Adipocyte (in vitro differentiated cells): ENCODE results near the gene CDH23.

Experiments used
- DNase-seq: peaks from one replicate; pipeline ENCODE4 v3.0.0-alpha.2; 2015; ENCODE audit warnings: low read depth
- H3K27me3 ChIP-seq: replicated peaks from 2 replicates; pipeline ENCODE4 v1.7.0; 2013; ENCODE audit warnings: mild to moderate bottlenecking, low read length, moderate library complexity; ENCODE audit not compliant: control insufficient read depth, insufficient read depth
- H3K36me3 ChIP-seq: 2 replicates; pipeline ENCODE4 v1.7.0; 2013; ENCODE audit warnings: low read length, mild to moderate bottlenecking, moderate library complexity; ENCODE audit not compliant: control insufficient read depth, insufficient read depth, severe bottlenecking
- H3K4me1 ChIP-seq: 2 replicates; pipeline ENCODE4 v1.7.0; 2013; ENCODE audit warnings: mild to moderate bottlenecking, low read length, moderate library complexity; ENCODE audit not compliant: control insufficient read depth, insufficient read depth
- H3K4me3 ChIP-seq: 2 replicates; pipeline ENCODE4 v1.7.0; 2013; ENCODE audit warnings: mild to moderate bottlenecking, low read length, moderate library complexity
- H3K9ac ChIP-seq: 2 replicates; pipeline ENCODE4 v1.7.0; 2013; ENCODE audit warnings: mild to moderate bottlenecking, low read length, moderate library complexity
- H3K9me3 ChIP-seq: 2 replicates; pipeline ENCODE4 v1.7.0; 2013; ENCODE audit warnings: mild to moderate bottlenecking, low read length, moderate library complexity; ENCODE audit not compliant: control insufficient read depth

The CDH23 gene

DNA sequence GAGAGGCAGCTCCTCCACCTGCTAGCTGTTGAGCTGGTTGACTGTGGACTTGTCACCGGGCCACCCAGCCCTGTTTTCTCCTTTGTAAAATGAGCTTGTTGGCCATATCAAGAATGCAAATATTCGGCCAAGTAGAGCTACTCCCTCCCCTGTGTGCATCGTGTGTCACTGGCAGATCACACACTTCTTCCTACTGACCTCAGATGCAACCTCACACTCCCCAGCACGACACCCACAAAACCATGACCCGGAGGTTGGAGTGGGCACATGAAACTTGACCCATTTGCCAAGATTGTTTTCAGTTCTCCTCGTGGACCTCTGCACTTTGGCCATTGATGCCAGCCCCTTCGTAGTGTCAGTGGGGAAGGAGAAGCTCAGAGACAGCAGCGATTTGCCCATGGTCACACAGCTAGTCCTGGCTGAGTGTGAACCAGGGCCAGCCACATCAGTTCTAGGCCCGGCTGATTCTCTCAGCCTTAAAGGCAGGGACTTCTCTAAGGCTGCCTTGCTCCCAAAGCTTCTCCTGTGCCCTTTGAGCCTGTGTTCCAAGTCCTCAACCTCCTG, 101.1 kb downstream of the CDH23 start:
- H3K4me3 ChIP-seq, result no peak overlapping the region
- no peak for DNase-seq
- no peaks in the 10 kb centered on the region for H3K9me3 ChIP-seq
- peaks cover 49% of the 10 kb centered on the region for H3K27me3 ChIP-seq
- H3K36me3 ChIP-seq, result no peaks in the 10 kb centered on the region
- H3K4me1 ChIP-seq, result no peaks in the 10 kb centered on the region
- no peak overlapping the region for H3K9ac ChIP-seq

DNA sequence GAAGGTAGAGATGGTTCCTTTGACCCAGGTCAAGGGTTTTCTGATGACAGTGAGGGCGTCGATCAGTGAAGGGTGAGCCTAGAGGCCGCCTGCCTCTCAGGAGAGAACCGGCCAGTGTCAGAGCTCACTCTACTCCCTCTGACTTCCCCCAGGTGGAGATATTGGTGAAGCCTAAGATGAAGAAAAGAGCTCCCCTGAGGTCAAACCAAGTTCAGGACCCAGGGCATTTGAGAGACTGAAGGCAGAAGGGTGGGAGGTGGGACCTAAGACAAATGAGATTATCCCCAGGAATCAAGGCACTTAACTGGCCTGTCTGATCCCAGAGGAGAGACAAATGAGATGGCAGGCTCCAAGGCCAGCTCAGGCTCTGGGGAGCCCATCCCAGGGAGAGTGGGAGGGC, 104.7 kb downstream of the CDH23 start:
- H3K4me3 ChIP-seq, result no peak overlapping the region
- H3K9ac ChIP-seq, result no peak overlapping the region
- no peaks in the 10 kb centered on the region for H3K36me3 ChIP-seq
- H3K9me3 ChIP-seq, result no peaks in the 10 kb centered on the region
- H3K4me1 ChIP-seq, result no peaks in the 10 kb centered on the region
- DNase-seq, result no peak
- H3K27me3 ChIP-seq, result peaks cover 51% of the 10 kb centered on the region

DNA sequence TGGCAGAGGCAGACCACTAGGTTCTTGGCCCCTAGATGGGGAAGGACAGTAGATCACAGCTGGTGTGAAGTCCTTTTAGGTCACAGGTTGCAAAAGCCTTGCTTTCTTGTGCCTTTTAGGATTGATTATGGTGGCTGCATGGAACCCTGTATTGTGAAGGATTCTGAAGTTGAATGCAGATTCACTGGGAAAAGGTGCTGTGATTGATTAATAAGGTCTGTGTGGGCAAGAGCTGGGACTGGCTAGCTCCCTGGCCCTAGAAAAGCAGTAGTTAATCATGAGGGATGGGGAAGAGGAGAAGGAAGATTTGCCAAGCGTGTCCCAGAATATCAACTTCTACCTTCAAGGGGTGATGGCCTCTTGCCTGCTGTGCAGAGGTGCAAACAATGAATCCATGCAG, 105.5 kb downstream of the CDH23 start:
- H3K36me3 ChIP-seq, result no peaks in the 10 kb centered on the region
- no peaks in the 10 kb centered on the region for H3K4me1 ChIP-seq
- DNase-seq, result no peak
- no peak overlapping the region for H3K9ac ChIP-seq
- H3K27me3 ChIP-seq, result peaks cover 46% of the 10 kb centered on the region
- no peaks in the 10 kb centered on the region for H3K9me3 ChIP-seq
- H3K4me3 ChIP-seq, result no peak overlapping the region

DNA sequence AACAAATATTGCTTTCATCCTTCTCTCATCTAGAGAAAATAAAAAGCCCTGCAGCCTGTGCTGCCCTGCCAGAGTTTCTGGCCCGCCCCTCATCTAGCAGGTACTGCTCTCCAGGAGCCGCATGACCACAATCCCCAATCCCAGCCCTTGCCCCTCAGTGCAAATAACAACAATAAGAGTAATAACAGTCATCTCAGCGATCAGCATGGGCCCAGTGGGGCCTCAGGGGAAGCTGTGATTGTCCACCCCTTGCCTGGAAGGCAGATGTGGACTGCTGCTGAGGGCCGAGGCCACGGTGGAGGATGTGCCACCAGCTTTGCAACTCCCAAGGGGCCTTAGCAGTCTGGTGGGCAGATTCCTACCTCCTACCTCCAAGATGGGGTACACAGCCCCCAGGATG, 106.1 kb downstream of the CDH23 start:
- Histone ChIP-seq H3K4me1 (no peaks in the 10 kb centered on the region), H3K4me3 (no peak overlapping the region), H3K27me3 (peaks cover 40% of the 10 kb centered on the region), H3K36me3 (no peaks in the 10 kb centered on the region), H3K9me3 (no peaks in the 10 kb centered on the region), H3K9ac (no peak overlapping the region)
- no peak for DNase-seq

DNA sequence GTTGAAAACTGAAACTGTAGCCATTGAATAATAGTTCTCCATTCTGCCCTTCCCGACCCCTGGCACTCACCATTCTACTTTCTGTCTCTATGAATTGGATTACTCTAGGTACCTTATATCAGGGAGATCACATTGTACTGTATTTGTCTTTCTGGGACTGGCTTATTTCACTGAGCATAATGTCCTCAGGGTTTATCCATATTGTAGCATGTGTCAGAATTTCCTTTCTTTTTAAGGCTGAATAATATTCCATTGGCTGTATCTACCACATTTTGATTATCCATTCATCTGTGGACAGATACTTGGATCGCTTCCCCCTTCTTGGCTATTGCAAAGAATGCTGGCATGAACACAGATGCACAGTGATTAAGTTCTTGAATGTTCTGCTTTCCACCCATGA, 107.4 kb downstream of the CDH23 start:
- Histone ChIP-seq H3K27me3 (peaks cover 35% of the 10 kb centered on the region), H3K4me3 (no peak overlapping the region), H3K36me3 (no peaks in the 10 kb centered on the region), H3K9me3 (no peaks in the 10 kb centered on the region), H3K4me1 (no peaks in the 10 kb centered on the region), H3K9ac (no peak overlapping the region)
- no peak for DNase-seq

DNA sequence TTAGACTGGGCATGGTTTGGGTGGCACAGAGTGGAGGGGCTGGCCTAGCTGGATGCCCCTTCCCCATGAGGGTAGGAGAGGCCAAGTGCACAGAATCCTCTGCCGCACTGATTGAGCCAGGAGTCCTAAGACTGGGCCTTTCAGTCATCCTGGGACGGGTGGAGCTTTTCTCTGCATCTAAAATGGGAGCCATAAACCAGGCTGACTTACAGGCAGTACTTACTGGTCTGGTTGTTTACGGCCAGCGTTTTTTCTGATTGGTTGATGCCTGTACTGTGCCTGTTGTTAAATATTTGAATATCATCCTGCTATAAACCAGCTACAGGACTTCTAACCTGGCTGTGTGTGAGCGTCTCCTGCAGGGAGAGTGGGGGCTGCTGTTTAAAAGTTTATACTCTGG, 107.8 kb downstream of the CDH23 start:
- Histone ChIP-seq H3K9ac (no peak overlapping the region), H3K9me3 (peaks cover 3% of the 10 kb centered on the region), H3K4me1 (no peaks in the 10 kb centered on the region), H3K36me3 (no peaks in the 10 kb centered on the region), H3K4me3 (no peak overlapping the region), H3K27me3 (peaks cover 38% of the 10 kb centered on the region)
- DNase-seq, result no peak

DNA sequence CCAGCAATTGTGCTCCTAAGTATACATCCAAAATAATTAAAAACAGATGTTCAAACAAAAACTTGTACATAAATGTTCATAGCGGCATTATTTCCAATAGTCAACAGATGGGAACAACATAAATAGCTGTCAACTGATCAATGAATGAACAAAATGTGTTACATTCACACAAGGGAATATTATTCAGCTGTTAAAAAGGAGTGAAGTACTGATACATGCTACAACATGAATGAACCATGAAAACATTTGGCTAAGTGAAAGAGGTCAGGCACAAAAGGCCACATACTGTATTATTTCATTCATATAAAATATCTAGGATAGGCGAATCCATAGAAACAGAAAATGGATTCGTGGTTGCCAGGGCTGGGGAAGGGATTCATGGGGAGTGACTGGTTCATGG, 109.1 kb downstream of the CDH23 start:
- Histone ChIP-seq H3K9ac (no peak overlapping the region), H3K4me1 (no peaks in the 10 kb centered on the region), H3K27me3 (peaks cover 42% of the 10 kb centered on the region), H3K4me3 (no peak overlapping the region), H3K9me3 (peaks cover 3% of the 10 kb centered on the region), H3K36me3 (no peaks in the 10 kb centered on the region)
- DNase-seq, result no peak

DNA sequence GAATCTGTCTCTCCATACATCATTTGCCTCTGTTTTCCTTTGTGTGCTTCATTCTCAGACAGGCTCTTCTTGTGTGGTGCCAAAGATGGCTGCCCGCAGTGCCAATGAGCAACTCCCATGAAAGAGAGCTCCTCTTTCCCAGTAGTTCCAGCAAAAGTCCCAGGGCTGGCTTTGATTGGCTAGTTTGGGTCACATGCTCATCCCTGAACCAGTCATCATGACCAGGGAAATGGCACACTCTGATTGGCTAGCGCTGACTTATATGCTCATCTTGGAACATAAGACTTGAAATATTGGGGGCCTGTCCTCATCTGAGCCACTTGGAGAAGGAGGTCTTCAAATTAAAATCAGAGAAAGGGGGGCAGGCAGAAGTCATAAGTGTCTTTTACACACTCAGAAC, 112.7 kb downstream of the CDH23 start:
- no peaks in the 10 kb centered on the region for H3K4me1 ChIP-seq
- H3K9me3 ChIP-seq, result peaks cover 3% of the 10 kb centered on the region
- H3K36me3 ChIP-seq, result no peaks in the 10 kb centered on the region
- DNase-seq, result no peak
- H3K27me3 ChIP-seq, result peaks cover 48% of the 10 kb centered on the region
- H3K9ac ChIP-seq, result no peak overlapping the region
- no peak overlapping the region for H3K4me3 ChIP-seq

DNA sequence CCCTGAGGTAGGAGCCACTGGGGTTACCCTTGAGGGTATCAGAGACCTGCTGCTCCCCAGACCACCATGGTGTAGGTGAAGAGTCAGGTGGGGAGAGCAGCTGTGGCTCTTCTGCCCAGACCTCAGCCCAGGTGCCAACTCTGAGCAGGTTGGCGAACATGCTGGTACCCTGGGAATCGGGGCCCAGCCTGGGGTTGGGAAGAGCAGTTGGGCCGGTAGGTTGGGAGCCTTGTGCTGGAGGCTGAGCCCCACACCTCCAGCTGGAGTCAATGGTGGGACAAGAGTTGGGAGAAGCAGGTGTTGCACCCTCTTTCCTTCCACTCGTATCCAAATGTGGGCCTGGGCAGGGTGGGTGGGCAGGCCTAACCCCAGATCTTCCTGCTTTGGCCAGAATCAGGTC, 114.5 kb downstream of the CDH23 start:
- Histone ChIP-seq H3K36me3 (no peaks in the 10 kb centered on the region), H3K4me3 (no peak overlapping the region), H3K27me3 (peaks cover 58% of the 10 kb centered on the region), H3K9me3 (peaks cover 3% of the 10 kb centered on the region), H3K9ac (no peak overlapping the region), H3K4me1 (no peaks in the 10 kb centered on the region)
- DNase-seq, result no peak

DNA sequence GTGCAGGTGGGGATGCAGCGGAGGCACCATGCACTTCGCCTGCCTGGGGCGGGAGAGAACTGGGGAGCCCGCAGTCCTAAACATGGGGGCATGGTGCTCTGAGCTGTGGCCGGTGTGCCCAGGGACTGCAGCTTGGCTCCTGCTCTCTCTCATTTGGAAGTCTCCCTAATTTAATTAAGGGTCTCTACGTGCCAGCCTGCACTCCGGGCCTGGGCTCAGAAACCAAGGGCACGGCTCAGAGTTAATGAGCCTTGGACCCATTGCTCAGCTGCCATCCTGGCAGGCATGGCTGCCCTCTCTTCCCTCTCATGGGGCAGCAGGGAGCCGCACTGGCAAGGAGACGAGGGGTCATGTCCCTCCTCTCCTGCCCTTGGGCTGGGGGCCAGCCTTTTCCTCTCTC, 115.6 kb downstream of the CDH23 start:
- peaks cover 62% of the 10 kb centered on the region for H3K27me3 ChIP-seq
- H3K4me3 ChIP-seq, result no peak overlapping the region
- no peak overlapping the region for H3K9ac ChIP-seq
- H3K36me3 ChIP-seq, result no peaks in the 10 kb centered on the region
- no peaks in the 10 kb centered on the region for H3K4me1 ChIP-seq
- peaks cover 3% of the 10 kb centered on the region for H3K9me3 ChIP-seq
- no peak for DNase-seq

DNA sequence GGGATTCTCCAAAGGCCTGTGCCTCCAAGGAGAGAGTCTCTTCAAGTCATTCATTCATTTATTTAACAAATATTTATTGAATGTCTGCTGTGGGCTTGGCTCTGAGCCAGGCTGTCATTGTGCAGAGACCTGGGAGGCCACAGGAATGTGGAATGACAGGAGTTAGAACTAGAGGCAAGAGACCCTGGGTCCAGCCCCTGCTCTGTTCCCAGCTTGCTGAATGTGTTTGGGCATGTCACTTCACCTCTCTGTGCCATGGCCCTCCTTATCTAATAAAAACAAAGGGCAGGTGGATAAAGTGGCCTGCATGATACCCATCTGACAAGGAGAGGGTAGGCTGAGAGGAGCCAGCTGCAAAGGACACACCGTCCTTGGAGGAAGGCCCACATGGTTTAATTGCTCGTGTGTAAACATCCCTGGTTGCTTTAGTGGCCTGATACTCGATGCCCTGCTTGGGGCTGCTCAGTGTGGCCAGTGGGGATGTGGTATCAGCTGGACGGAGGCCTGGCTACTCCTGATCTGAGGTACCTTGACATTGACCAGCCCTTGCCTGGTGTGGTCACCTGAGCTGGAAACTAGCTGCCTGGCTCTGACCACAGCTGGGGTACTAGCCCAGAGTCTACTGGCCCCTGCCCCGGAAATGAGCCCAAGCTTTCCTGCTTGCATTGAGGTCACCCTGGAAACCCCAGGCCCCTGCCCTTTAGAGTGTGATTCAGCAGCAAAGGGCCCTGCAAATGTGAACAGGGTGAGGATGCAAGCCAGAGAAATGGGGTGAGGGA, 116.2 kb downstream of the CDH23 start:
- peaks cover 3% of the 10 kb centered on the region for H3K9me3 ChIP-seq
- no peak overlapping the region for H3K9ac ChIP-seq
- DNase-seq, result no peak
- H3K27me3 ChIP-seq, result peaks cover 62% of the 10 kb centered on the region
- H3K4me1 ChIP-seq, result no peaks in the 10 kb centered on the region
- no peak overlapping the region for H3K4me3 ChIP-seq
- no peaks in the 10 kb centered on the region for H3K36me3 ChIP-seq

DNA sequence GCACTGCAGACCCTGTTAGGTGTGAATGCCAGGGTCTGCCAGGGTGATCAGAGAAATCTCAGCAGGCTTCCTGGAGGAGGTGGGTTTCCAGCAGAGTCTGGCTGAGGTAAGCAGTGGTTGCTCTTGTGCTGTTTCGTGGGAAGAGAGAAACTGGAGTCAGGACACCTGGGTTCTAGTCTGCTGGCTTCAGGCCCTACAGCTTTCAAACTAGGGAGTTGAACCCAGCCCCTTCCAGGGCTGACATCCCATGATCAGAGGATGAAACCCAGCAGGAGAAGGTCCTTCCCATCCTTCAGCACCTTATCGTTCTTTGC, 116.8 kb downstream of the CDH23 start:
- Histone ChIP-seq H3K4me3 (no peak overlapping the region), H3K27me3 (peaks cover 59% of the 10 kb centered on the region), H3K9ac (no peak overlapping the region), H3K36me3 (no peaks in the 10 kb centered on the region), H3K9me3 (peaks cover 3% of the 10 kb centered on the region), H3K4me1 (no peaks in the 10 kb centered on the region)
- DNase-seq, result no peak
